K562 (cell line): ENCODE measurements around the gene OR2V2. TPM values are rescaled to one million over a fixed set of nuclear protein-coding genes. Genes with fewer than 3 reads are reported as not detected.

Experiments
- EP300 ChIP-seq: IDR thresholded peaks from 2 replicates; pipeline ENCODE4 v1.6.1; 2012; ENCODE audit warnings: low read length, improper control_type of control experiment
- EWSR1 ChIP-seq: fragments of 450-650 bp; IDR thresholded peaks from 2 replicates; pipeline ENCODE4 v1.6.1; 2018; ENCODE audit warnings: borderline replicate concordance, mild to moderate bottlenecking, low read depth, moderate library complexity; ENCODE audit not compliant: partially characterized antibody
- SETDB1 ChIP-seq: IDR thresholded peaks from one replicate; pipeline ENCODE4 v1.6.1; 2012; ENCODE audit warnings: low read length, control low read depth, inconsistent platforms
- SMARCA4 ChIP-seq: fragments of 450-650 bp; IDR thresholded peaks from 2 replicates; pipeline ENCODE4 v1.6.1; 2016
- TCFL5 ChIP-seq: fragments of 250-450 bp; sonication (Bioruptor Pico); conservative IDR thresholded peaks from 2 replicates; pipeline ENCODE4 v1.6.1; 2021; ENCODE audit warnings: mild to moderate bottlenecking, moderate library complexity, matching md5 sums
- ZNF311 ChIP-seq: fragments of 250-450 bp; sonication (Bioruptor Pico); IDR thresholded peaks from 2 replicates; pipeline ENCODE4 v1.4.0; 2020; ENCODE audit warnings: mild to moderate bottlenecking, moderate library complexity
- polyA plus RNA-seq, 8 experiments: library from polyadenylated mRNA; depleted of rRNA in 4 of 8; stranded (reverse) in 5 of 8; unstranded in 3 of 8; fragments of >200 nt; fragmentation: Nextera tagmentation in 2 of 8; fragmentation: Illumina TruSeq in 1 of 8; extraction: Ambion mirVana in 2 of 8; extraction: Trizol in 1 of 8; gene quantifications; 2 replicates each; pipeline versions ENCODE4 v1.2.1 to v1.2.3, GENCODE V29; 2011 to 2014; ENCODE audit warnings: inconsistent platforms in 1 of 8, missing spikeins in 1 of 8
- total RNA-seq, 7 experiments: library from RNA; depleted of rRNA in 6 of 7; stranded (reverse); fragments of >200 nt in 6 of 7; fragmentation: Illumina TruSeq in 2 of 7; extraction: Trizol in 2 of 7; gene quantifications; 2 replicates each; pipeline versions ENCODE4 v1.2.1 to v1.2.3, GENCODE V29; 2011 to 2021; ENCODE audit warnings: low replicate concordance in 1 of 7
- TF ChIP-seq, protein P1 (sequence below): fragments of 450-650 bp; formaldehyde crosslinking; IDR thresholded peaks from 2 replicates; pipeline ENCODE4 v1.4.0; 2020; ENCODE audit warnings: mild to moderate bottlenecking, moderate library complexity
- TF ChIP-seq, protein P2 (sequence below): fragments of 200-600 bp; sonication (generic); IDR thresholded peaks from one replicate; pipeline ENCODE4 v1.6.1; 2012; ENCODE audit warnings: mild to moderate bottlenecking, low read depth, low read length, inconsistent platforms
- TF ChIP-seq, protein P3 (sequence below), 2 experiments: fragments of 250-450 bp in 1 of 2; fragments of 450-650 bp in 1 of 2; sonication (Bioruptor Pico) in 1 of 2; IDR thresholded peaks; 2 replicates each; pipeline versions ENCODE4 v1.6.1 to v1.8.0; 2016 to 2021; ENCODE audit warnings: mild to moderate bottlenecking in 2 of 2, moderate library complexity in 2 of 2, missing compliant biosample characterization in 1 of 2, missing genetic modification characterization in 1 of 2
- TF ChIP-seq, protein P4 (sequence below): fragments of 450-650 bp; formaldehyde crosslinking; IDR thresholded peaks from 2 replicates; pipeline ENCODE4 v1.4.0; 2020; ENCODE audit warnings: mild to moderate bottlenecking, moderate library complexity

The OR2V2 gene
- total and polyA plus RNA-seq, 9 of the 15 experiments (the other 6 are each of a cell fraction or from before 2014, with no cell fraction given), result 0.01 TPM; not detected in 8

DNA sequence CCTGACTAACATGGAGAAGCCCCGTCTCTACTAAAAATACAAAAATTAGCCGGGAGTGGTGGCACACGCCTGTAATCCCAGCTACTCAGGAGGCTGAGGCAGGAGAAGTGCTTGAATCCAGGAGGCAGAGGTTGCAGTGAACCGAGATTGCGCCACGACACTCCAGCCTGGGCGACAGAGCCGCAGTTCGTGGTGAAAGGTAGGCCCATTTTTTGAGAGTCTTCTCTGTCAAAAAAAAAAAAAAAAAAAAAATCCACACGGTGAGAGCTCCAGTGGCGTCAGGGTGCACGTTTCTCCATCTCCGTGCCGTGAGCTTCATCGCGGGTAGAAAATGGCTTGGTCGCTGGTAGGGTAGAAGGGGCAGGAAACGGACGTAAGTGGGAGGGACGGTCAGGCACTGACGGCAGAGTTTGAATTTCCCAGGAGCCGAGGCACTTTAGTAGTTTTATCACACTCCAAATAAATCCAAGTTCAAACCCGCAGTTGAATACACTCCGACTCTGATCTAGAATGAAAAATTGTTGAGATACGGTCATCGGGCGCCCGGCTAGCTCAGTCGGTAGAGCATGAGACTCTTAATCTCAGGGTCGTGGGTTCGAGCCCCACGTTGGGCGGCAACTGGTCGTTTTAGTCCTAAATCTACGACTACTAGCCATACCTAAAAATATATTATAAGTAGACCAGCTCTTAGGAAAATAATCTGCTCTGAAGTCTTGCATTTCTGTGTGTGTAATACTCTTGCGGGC is 60.0 kb downstream of the OR2V2 start (continued):
- TF ChIP-seq, protein P1, sequence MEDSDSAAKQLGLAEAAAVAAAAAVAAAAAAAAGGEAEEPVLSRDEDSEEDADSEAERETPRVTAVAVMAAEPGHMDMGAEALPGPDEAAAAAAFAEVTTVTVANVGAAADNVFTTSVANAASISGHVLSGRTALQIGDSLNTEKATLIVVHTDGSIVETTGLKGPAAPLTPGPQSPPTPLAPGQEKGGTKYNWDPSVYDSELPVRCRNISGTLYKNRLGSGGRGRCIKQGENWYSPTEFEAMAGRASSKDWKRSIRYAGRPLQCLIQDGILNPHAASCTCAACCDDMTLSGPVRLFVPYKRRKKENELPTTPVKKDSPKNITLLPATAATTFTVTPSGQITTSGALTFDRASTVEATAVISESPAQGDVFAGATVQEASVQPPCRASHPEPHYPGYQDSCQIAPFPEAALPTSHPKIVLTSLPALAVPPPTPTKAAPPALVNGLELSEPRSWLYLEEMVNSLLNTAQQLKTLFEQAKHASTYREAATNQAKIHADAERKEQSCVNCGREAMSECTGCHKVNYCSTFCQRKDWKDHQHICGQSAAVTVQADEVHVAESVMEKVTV (CRISPR knock-in tag), result no peak
- TF ChIP-seq, protein P2, sequence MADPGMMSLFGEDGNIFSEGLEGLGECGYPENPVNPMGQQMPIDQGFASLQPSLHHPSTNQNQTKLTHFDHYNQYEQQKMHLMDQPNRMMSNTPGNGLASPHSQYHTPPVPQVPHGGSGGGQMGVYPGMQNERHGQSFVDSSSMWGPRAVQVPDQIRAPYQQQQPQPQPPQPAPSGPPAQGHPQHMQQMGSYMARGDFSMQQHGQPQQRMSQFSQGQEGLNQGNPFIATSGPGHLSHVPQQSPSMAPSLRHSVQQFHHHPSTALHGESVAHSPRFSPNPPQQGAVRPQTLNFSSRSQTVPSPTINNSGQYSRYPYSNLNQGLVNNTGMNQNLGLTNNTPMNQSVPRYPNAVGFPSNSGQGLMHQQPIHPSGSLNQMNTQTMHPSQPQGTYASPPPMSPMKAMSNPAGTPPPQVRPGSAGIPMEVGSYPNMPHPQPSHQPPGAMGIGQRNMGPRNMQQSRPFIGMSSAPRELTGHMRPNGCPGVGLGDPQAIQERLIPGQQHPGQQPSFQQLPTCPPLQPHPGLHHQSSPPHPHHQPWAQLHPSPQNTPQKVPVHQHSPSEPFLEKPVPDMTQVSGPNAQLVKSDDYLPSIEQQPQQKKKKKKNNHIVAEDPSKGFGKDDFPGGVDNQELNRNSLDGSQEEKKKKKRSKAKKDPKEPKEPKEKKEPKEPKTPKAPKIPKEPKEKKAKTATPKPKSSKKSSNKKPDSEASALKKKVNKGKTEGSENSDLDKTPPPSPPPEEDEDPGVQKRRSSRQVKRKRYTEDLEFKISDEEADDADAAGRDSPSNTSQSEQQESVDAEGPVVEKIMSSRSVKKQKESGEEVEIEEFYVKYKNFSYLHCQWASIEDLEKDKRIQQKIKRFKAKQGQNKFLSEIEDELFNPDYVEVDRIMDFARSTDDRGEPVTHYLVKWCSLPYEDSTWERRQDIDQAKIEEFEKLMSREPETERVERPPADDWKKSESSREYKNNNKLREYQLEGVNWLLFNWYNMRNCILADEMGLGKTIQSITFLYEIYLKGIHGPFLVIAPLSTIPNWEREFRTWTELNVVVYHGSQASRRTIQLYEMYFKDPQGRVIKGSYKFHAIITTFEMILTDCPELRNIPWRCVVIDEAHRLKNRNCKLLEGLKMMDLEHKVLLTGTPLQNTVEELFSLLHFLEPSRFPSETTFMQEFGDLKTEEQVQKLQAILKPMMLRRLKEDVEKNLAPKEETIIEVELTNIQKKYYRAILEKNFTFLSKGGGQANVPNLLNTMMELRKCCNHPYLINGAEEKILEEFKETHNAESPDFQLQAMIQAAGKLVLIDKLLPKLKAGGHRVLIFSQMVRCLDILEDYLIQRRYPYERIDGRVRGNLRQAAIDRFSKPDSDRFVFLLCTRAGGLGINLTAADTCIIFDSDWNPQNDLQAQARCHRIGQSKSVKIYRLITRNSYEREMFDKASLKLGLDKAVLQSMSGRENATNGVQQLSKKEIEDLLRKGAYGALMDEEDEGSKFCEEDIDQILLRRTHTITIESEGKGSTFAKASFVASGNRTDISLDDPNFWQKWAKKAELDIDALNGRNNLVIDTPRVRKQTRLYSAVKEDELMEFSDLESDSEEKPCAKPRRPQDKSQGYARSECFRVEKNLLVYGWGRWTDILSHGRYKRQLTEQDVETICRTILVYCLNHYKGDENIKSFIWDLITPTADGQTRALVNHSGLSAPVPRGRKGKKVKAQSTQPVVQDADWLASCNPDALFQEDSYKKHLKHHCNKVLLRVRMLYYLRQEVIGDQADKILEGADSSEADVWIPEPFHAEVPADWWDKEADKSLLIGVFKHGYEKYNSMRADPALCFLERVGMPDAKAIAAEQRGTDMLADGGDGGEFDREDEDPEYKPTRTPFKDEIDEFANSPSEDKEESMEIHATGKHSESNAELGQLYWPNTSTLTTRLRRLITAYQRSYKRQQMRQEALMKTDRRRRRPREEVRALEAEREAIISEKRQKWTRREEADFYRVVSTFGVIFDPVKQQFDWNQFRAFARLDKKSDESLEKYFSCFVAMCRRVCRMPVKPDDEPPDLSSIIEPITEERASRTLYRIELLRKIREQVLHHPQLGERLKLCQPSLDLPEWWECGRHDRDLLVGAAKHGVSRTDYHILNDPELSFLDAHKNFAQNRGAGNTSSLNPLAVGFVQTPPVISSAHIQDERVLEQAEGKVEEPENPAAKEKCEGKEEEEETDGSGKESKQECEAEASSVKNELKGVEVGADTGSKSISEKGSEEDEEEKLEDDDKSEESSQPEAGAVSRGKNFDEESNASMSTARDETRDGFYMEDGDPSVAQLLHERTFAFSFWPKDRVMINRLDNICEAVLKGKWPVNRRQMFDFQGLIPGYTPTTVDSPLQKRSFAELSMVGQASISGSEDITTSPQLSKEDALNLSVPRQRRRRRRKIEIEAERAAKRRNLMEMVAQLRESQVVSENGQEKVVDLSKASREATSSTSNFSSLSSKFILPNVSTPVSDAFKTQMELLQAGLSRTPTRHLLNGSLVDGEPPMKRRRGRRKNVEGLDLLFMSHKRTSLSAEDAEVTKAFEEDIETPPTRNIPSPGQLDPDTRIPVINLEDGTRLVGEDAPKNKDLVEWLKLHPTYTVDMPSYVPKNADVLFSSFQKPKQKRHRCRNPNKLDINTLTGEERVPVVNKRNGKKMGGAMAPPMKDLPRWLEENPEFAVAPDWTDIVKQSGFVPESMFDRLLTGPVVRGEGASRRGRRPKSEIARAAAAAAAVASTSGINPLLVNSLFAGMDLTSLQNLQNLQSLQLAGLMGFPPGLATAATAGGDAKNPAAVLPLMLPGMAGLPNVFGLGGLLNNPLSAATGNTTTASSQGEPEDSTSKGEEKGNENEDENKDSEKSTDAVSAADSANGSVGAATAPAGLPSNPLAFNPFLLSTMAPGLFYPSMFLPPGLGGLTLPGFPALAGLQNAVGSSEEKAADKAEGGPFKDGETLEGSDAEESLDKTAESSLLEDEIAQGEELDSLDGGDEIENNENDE, result no peak
- TF ChIP-seq ZNF311 (CRISPR knock-in tag) (0 out of 2 replicates have a peak, but pooled peaks have one; percentile 46), EWSR1 (no peak), SETDB1 (no peak), SMARCA4 (peak; percentile 11; the same call in 1 of the 2 replicates), TCFL5 (CRISPR knock-in tag) (no peak), EP300 (peak; percentile 76)
- TF ChIP-seq, protein P3, sequence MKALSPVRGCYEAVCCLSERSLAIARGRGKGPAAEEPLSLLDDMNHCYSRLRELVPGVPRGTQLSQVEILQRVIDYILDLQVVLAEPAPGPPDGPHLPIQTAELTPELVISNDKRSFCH (CRISPR knock-in tag; IDR thresholded peaks at IDR 0.05), result no peak
- TF ChIP-seq, protein P3 (tag; IDR thresholded peaks at IDR 0.05), result 0 out of 2 replicates have a peak, but pooled peaks have one; percentile 20
- TF ChIP-seq, protein P4, sequence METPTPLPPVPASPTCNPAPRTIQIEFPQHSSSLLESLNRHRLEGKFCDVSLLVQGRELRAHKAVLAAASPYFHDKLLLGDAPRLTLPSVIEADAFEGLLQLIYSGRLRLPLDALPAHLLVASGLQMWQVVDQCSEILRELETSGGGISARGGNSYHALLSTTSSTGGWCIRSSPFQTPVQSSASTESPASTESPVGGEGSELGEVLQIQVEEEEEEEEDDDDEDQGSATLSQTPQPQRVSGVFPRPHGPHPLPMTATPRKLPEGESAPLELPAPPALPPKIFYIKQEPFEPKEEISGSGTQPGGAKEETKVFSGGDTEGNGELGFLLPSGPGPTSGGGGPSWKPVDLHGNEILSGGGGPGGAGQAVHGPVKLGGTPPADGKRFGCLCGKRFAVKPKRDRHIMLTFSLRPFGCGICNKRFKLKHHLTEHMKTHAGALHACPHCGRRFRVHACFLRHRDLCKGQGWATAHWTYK (CRISPR knock-in tag), result no peak
